Stimulated activated CD8-positive, alpha-beta memory T cell treated with anti-CD3 and anti-CD28 coated beads, Interleukin-15, amount 100 ng/mL, for 4 hours (primary cell): ENCODE results near the gene LOXHD1.

ENCODE experiments used
- DNase-seq, 2 donors: peaks; one replicate each; pipeline ENCODE4 v3.0.0-alpha.2; 2020; ENCODE audit warnings: low read depth in 2 of 2

Gene LOXHD1

GRCh38 chr18:46574743-46575115, 82.3 kb downstream of the LOXHD1 start:
- DNase-seq, result no peak

- no peak for DNase-seq
Measured at GRCh38 chr18:46574000-46574742, 82.8 kb downstream of the LOXHD1 start.

GRCh38 chr18:46573156-46573555, 83.9 kb downstream of the LOXHD1 start:
- DNase-seq, result no peak

GRCh38 chr18:46571756-46572155, 85.3 kb downstream of the LOXHD1 start:
- DNase-seq, result no peak

GRCh38 chr18:46570666-46571065, 86.4 kb downstream of the LOXHD1 start:
- DNase-seq, result no peak

- DNase-seq, result no peak
Measured at GRCh38 chr18:46570134-46570533, 86.9 kb downstream of the LOXHD1 start.

- no peak for DNase-seq
Measured at GRCh38 chr18:46569211-46569610, 87.8 kb downstream of the LOXHD1 start.

- DNase-seq, result no peak
Measured at GRCh38 chr18:46567196-46567595, 89.8 kb downstream of the LOXHD1 start.

- no peak for DNase-seq
Measured at GRCh38 chr18:46566111-46566510, 90.9 kb downstream of the LOXHD1 start.

GRCh38 chr18:46565256-46565655, 91.8 kb downstream of the LOXHD1 start:
- DNase-seq, result no peak

- DNase-seq, result no peak
Measured at GRCh38 chr18:46563317-46563716, 93.7 kb downstream of the LOXHD1 start.

- DNase-seq, result no peak
Measured at GRCh38 chr18:46562674-46563192, 94.3 kb downstream of the LOXHD1 start.

- DNase-seq, result no peak
Measured at GRCh38 chr18:46560671-46561045, 96.4 kb downstream of the LOXHD1 start.

- no peak for DNase-seq
Measured at GRCh38 chr18:46559946-46560670, 96.9 kb downstream of the LOXHD1 start.

- no peak for DNase-seq
Measured at GRCh38 chr18:46559296-46559695, 97.7 kb downstream of the LOXHD1 start.

- DNase-seq, result no peak
Measured at GRCh38 chr18:46556590-46557206, 100.3 kb downstream of the LOXHD1 start.

- no peak for DNase-seq
Measured at GRCh38 chr18:46555724-46556123, 101.3 kb downstream of the LOXHD1 start.

- DNase-seq, result no peak
Measured at GRCh38 chr18:46555213-46555612, 101.8 kb downstream of the LOXHD1 start.

- no peak for DNase-seq
Measured at GRCh38 chr18:46554406-46555080, 102.5 kb downstream of the LOXHD1 start.

GRCh38 chr18:46550609-46551008, 106.4 kb downstream of the LOXHD1 start:
- no peak for DNase-seq

GRCh38 chr18:46547520-46547919, 109.5 kb downstream of the LOXHD1 start:
- no peak for DNase-seq

- no peak for DNase-seq
Measured at GRCh38 chr18:46546111-46546640, 110.8 kb downstream of the LOXHD1 start.
